Mesenchymal stem cell (in vitro differentiated cells and primary cell): Measurements from ENCODE around the gene SNAPIN.
"Not testable (repeated sequence)": the region's sequence is repeated elsewhere in the genome, so short reads cannot be mapped to it uniquely, and the experiment has no call there.

Experiments used
- DNase-seq: peaks from one replicate; pipeline ENCODE4 v3.0.0-alpha.2; 2013
- H2AFZ ChIP-seq: one replicate; pipeline ENCODE4 v1.6.1; 2013; ENCODE audit warnings: low read depth, mild to moderate bottlenecking, control low read depth, inconsistent platforms, low read length, moderate library complexity
- H2AK5ac ChIP-seq: 2 replicates; pipeline ENCODE4 v1.6.1; 2013; ENCODE audit warnings: low read length, moderate library complexity, mild to moderate bottlenecking, inconsistent platforms; ENCODE audit not compliant: severe bottlenecking
- H2BK120ac ChIP-seq: one replicate; pipeline ENCODE4 v1.6.1; 2013; ENCODE audit warnings: low read depth, mild to moderate bottlenecking, inconsistent platforms, low read length, moderate library complexity
- H2BK12ac ChIP-seq, 2 experiments: one replicate each; pipeline ENCODE4 v1.6.1; 2013; ENCODE audit warnings: inconsistent platforms in 2 of 2, low read length in 2 of 2, mild to moderate bottlenecking in 2 of 2, moderate library complexity in 2 of 2, control low read depth in 1 of 2
- H2BK15ac ChIP-seq: one replicate; pipeline ENCODE4 v1.6.1; 2013; ENCODE audit warnings: mild to moderate bottlenecking, low read depth, inconsistent platforms; ENCODE audit not compliant: poor library complexity, severe bottlenecking
- H2BK5ac ChIP-seq: 2 replicates; pipeline ENCODE4 v1.6.1; 2013; ENCODE audit warnings: low read depth, mild to moderate bottlenecking, low read length, control low read depth, inconsistent platforms; ENCODE audit not compliant: poor library complexity, severe bottlenecking
- H3K14ac ChIP-seq, 2 experiments: one replicate each; pipeline ENCODE4 v1.6.1; 2013; ENCODE audit warnings: inconsistent platforms in 2 of 2, low read length in 2 of 2, control low read depth in 1 of 2, mild to moderate bottlenecking in 1 of 2, moderate library complexity in 1 of 2
- H3K18ac ChIP-seq, 2 experiments: one replicate each; pipeline ENCODE4 v1.6.1; 2013; ENCODE audit warnings: inconsistent platforms in 2 of 2, low read length in 2 of 2, control low read depth in 1 of 2, low read depth in 1 of 2, mild to moderate bottlenecking in 1 of 2
- H3K23ac ChIP-seq, 2 experiments: one replicate each; pipeline ENCODE4 v1.6.1; 2013; ENCODE audit warnings: inconsistent platforms in 2 of 2, low read length in 2 of 2, mild to moderate bottlenecking in 2 of 2, moderate library complexity in 2 of 2, control low read depth in 1 of 2
- H3K27ac ChIP-seq: 2 replicates; pipeline ENCODE4 v1.5.1; 2013; ENCODE audit warnings: mild to moderate bottlenecking, moderate library complexity, low read length, control low read depth, inconsistent platforms; ENCODE audit not compliant: poor library complexity, severe bottlenecking
- H3K27me3 ChIP-seq, 2 experiments: 2 replicates each; pipeline versions ENCODE4 v1.6.1 to v1.7.0; 2013; ENCODE audit warnings: low read length in 2 of 2, mild to moderate bottlenecking in 2 of 2, moderate library complexity in 2 of 2, control low read depth in 1 of 2, inconsistent platforms in 1 of 2; ENCODE audit not compliant: control insufficient read depth in 1 of 2, insufficient read depth in 1 of 2
- H3K36me3 ChIP-seq, 2 experiments: 2 replicates each; pipeline versions ENCODE4 v1.6.1 to v1.7.0; 2013; ENCODE audit warnings: low read length in 2 of 2, control low read depth in 1 of 2, inconsistent platforms in 1 of 2, low read depth in 1 of 2, mild to moderate bottlenecking in 1 of 2; ENCODE audit not compliant: insufficient read depth in 2 of 2, control insufficient read depth in 1 of 2
- H3K4ac ChIP-seq, 2 experiments: one replicate each; pipeline ENCODE4 v1.6.1; 2013; ENCODE audit warnings: inconsistent platforms in 2 of 2, low read length in 2 of 2, mild to moderate bottlenecking in 2 of 2, moderate library complexity in 2 of 2, control low read depth in 1 of 2, low read depth in 1 of 2
- H3K4me1 ChIP-seq: 2 replicates; pipeline ENCODE4 v1.6.1; 2013; ENCODE audit warnings: low read depth, low read length, control low read depth; ENCODE audit not compliant: control insufficient read depth, insufficient read depth
- H3K4me2 ChIP-seq: 2 replicates; pipeline ENCODE4 v1.6.1; 2013; ENCODE audit warnings: low read length, mild to moderate bottlenecking, inconsistent platforms; ENCODE audit not compliant: poor library complexity, severe bottlenecking
- H3K4me3 ChIP-seq, 2 experiments: 2 replicates each; pipeline versions ENCODE4 v1.5.1 to v1.7.0; 2013; ENCODE audit warnings: low read length in 2 of 2, mild to moderate bottlenecking in 2 of 2, control low read depth in 1 of 2, low read depth in 1 of 2; ENCODE audit not compliant: insufficient read depth in 1 of 2
- H3K79me1 ChIP-seq: replicated peaks from 2 replicates; pipeline ENCODE4 v1.6.1; 2013; ENCODE audit warnings: mild to moderate bottlenecking, control low read depth, low read length, inconsistent platforms; ENCODE audit not compliant: poor library complexity, severe bottlenecking
- H3K9ac ChIP-seq: 2 replicates; pipeline ENCODE4 v1.7.0; 2013; ENCODE audit warnings: mild to moderate bottlenecking, low read length, moderate library complexity
- H3K9me3 ChIP-seq: 2 replicates; pipeline ENCODE4 v1.7.0; 2013; ENCODE audit warnings: mild to moderate bottlenecking, low read length; ENCODE audit not compliant: control insufficient read depth
- H4K8ac ChIP-seq: one replicate; pipeline ENCODE4 v1.6.1; 2013; ENCODE audit warnings: inconsistent platforms, mild to moderate bottlenecking, low read length, moderate library complexity
- H4K91ac ChIP-seq: one replicate; pipeline ENCODE4 v1.6.1; 2013; ENCODE audit warnings: mild to moderate bottlenecking, low read length, inconsistent platforms
- WGBS: methylation state at CpG from one replicate; pipeline ENCODE4 v1.1.7; 2013; ENCODE audit warnings: mixed read lengths; 5-methylcytosine and 5-hydroxymethylcytosine counted together

SNAPIN gene

GRCh38 chr1:153667439-153667838 lies 8.9 kb downstream of the SNAPIN start:
- DNase-seq, result no peak
- no peak overlapping the region for H3K4me2 ChIP-seq
- no peak overlapping the region for H3K4me3 ChIP-seq
- peak overlapping the region; percentile 16 for H3K9ac ChIP-seq
- no peak overlapping the region for H3K14ac ChIP-seq
- no peak overlapping the region for H2BK12ac ChIP-seq
- peaks cover 4% of the 10 kb centered on the region for H3K4me1 ChIP-seq
- H3K79me1 ChIP-seq, result peaks cover 15% of the 10 kb centered on the region
- 90% methylated on average over 4 of the region's 4 CpGs for WGBS
- H2AK5ac ChIP-seq, result no peak overlapping the region
- H3K27ac ChIP-seq, result no peak overlapping the region
- H4K91ac ChIP-seq, result no peak overlapping the region
- H2BK15ac ChIP-seq, result no peak overlapping the region
- peaks cover 44 to 74% of the 10 kb centered on the region in 2 experiments for H3K36me3 ChIP-seq
- no peaks in the 10 kb centered on the region for H3K27me3 ChIP-seq
- H2AFZ ChIP-seq, result no peak overlapping the region
- no peak overlapping the region for H2BK5ac ChIP-seq
- H3K18ac ChIP-seq, result no peak overlapping the region
- no peak overlapping the region for H3K4ac ChIP-seq
- H2BK120ac ChIP-seq, result no peak overlapping the region
- no peaks in the 10 kb centered on the region for H3K9me3 ChIP-seq
- H4K8ac ChIP-seq, result no peak overlapping the region
- H3K23ac ChIP-seq, result no peak overlapping the region

GRCh38 chr1:153668672-153669071 lies 10.2 kb downstream of the SNAPIN start:
- not testable (repeated sequence) for H3K4me1 ChIP-seq, H3K4me2 ChIP-seq, H2BK15ac ChIP-seq, H4K8ac ChIP-seq, H3K27me3 ChIP-seq, H3K14ac ChIP-seq, H2AK5ac ChIP-seq, H3K18ac ChIP-seq, H2BK120ac ChIP-seq, H2AFZ ChIP-seq, H2BK12ac ChIP-seq, H3K9me3 ChIP-seq, H3K23ac ChIP-seq, H3K9ac ChIP-seq, H3K4ac ChIP-seq, H3K27ac ChIP-seq, H2BK5ac ChIP-seq, H3K4me3 ChIP-seq, H4K91ac ChIP-seq, DNase-seq
- Histone ChIP-seq H3K36me3 (peaks cover 35 to 62% of the 10 kb centered on the region in 2 experiments), H3K79me1 (peaks cover 12% of the 10 kb centered on the region)
- WGBS, result 92% methylated on average over 8 of the region's 8 CpGs

GRCh38 chr1:153669606-153670005 lies 11.1 kb downstream of the SNAPIN start:
- Histone ChIP-seq H2BK12ac (no peak overlapping the region), H2BK5ac (no peak overlapping the region), H2BK15ac (no peak overlapping the region), H3K14ac (no peak overlapping the region), H3K4ac (no peak overlapping the region), H3K9ac (peak overlapping the region; percentile 94), H2BK120ac (no peak overlapping the region), H4K91ac (no peak overlapping the region), H3K36me3 (peaks cover 30 to 53% of the 10 kb centered on the region in 2 experiments), H3K4me1 (peaks cover 4% of the 10 kb centered on the region), H3K27me3 (no peaks in the 10 kb centered on the region), H3K9me3 (no peaks in the 10 kb centered on the region), H3K27ac (no peak overlapping the region), H3K23ac (no peak overlapping the region), H3K4me3 (peak overlapping the region in 1 of 2 experiments; percentile 99), H2AFZ (no peak overlapping the region), H3K18ac (no peak overlapping the region), H2AK5ac (no peak overlapping the region), H3K79me1 (peaks cover 12% of the 10 kb centered on the region), H4K8ac (no peak overlapping the region), H3K4me2 (peak overlapping the region; percentile 95)
- no peak for DNase-seq
- WGBS, result 89% methylated on average over 6 of the region's 6 CpGs

- Histone ChIP-seq H3K27ac (peak overlapping the region; percentile 39), H3K18ac (peak overlapping the region in 1 of 2 experiments; percentile 73), H3K4me3 (peak overlapping the region; percentile 93 to 99), H2BK12ac (no peak overlapping the region), H3K14ac (peak overlapping the region in 1 of 2 experiments; percentile 75), H3K4me1 (peaks cover 4% of the 10 kb centered on the region), H2BK5ac (no peak overlapping the region), H4K8ac (peak overlapping the region; percentile 87), H2AK5ac (peak overlapping the region; percentile 44), H3K9me3 (no peaks in the 10 kb centered on the region), H3K79me1 (peaks cover 12% of the 10 kb centered on the region), H3K36me3 (peaks cover 29 to 45% of the 10 kb centered on the region in 2 experiments), H2AFZ (no peak overlapping the region), H3K9ac (peak overlapping the region; percentile 94), H3K4me2 (peak overlapping the region; percentile 95), H2BK15ac (no peak overlapping the region), H3K4ac (peak overlapping the region; percentile 13 to 96), H4K91ac (no peak overlapping the region), H2BK120ac (no peak overlapping the region), H3K23ac (peak overlapping the region in 1 of 2 experiments; percentile 40), H3K27me3 (no peaks in the 10 kb centered on the region)
- no peak for DNase-seq
- 4% methylated on average over 22 of the region's 22 CpGs for WGBS
Observed at GRCh38 chr1:153670257-153670858, 11.9 kb downstream of the SNAPIN start.
